ENCODE data around the gene F7. TPM values are rescaled to one million over a fixed set of nuclear protein-coding genes. Genes with fewer than 3 reads are reported as not detected.

Gene F7
- total and polyA plus RNA-seq, 2 donors (not counting 1 experiment from before 2014, with no cell fraction given) = not detected

- DNase-seq (ENCODE audit: low read depth in 2 of 2) = no peak
- Histone ChIP-seq H3K4me3 (replicated peaks in 1 of 4; ENCODE audit: control extremely low read depth in 1 of 4, insufficient read depth in 1 of 4, low read depth in 3 of 4, low read length in 4 of 4) (no peak overlapping the region), H3K4me1 (ENCODE audit: control insufficient read depth, extremely low read depth, insufficient read depth, low read length) (no peaks in the 10 kb centered on the region), H3K4me2 (ENCODE audit: extremely low read depth, insufficient read depth, low read length) (no peak overlapping the region), H2AFZ (ENCODE audit: low read length) (no peak overlapping the region), H3K27ac (ENCODE audit: insufficient read depth, low read length) (no peak overlapping the region), H3K9ac (ENCODE audit: insufficient read depth, low read length) (no peak overlapping the region), H3K36me3 (ENCODE audit: control insufficient read depth, insufficient read depth, low read length) (no peaks in the 10 kb centered on the region), H4K20me1 (ENCODE audit: control insufficient read depth, extremely low read depth, insufficient read depth, low read length) (no peaks in the 10 kb centered on the region), H3K79me2 (ENCODE audit: control insufficient read depth, insufficient read depth, low read length) (no peaks in the 10 kb centered on the region), H3K9me3 (ENCODE audit: control insufficient read depth, insufficient read depth, low read depth, low read length) (no peaks in the 10 kb centered on the region), H3K27me3 (ENCODE audit: control insufficient read depth, insufficient read depth, low read length) (no peaks in the 10 kb centered on the region)
- TF ChIP-seq EZH2 (IDR thresholded peaks at IDR 0.05; ENCODE audit: low read length, missing control alignments) (no peak), CTCF (conservative IDR thresholded peaks at IDR 0.05 in 1 of 2, IDR thresholded peaks at IDR 0.05 in 1 of 2; ENCODE audit: low read depth in 1 of 2, low read length in 2 of 2) (no peak)
Observed at GRCh38 chr13:113144255-113144629, 38.7 kb downstream of the F7 start.

- H3K9ac ChIP-seq (ENCODE audit: insufficient read depth, low read length) = no peak overlapping the region
- H2AFZ ChIP-seq (ENCODE audit: low read length) = no peak overlapping the region
- H3K36me3 ChIP-seq (ENCODE audit: control insufficient read depth, insufficient read depth, low read length) = no peaks in the 10 kb centered on the region
- TF ChIP-seq CTCF (conservative IDR thresholded peaks at IDR 0.05 in 1 of 2, IDR thresholded peaks at IDR 0.05 in 1 of 2; ENCODE audit: low read depth in 1 of 2, low read length in 2 of 2) (no peak), EZH2 (IDR thresholded peaks at IDR 0.05; ENCODE audit: low read length, missing control alignments) (no peak)
- H3K4me1 ChIP-seq (ENCODE audit: control insufficient read depth, extremely low read depth, insufficient read depth, low read length) = no peaks in the 10 kb centered on the region
- DNase-seq (ENCODE audit: low read depth in 2 of 2) = no peak
- H3K79me2 ChIP-seq (ENCODE audit: control insufficient read depth, insufficient read depth, low read length) = no peaks in the 10 kb centered on the region
- no peaks in the 10 kb centered on the region for H3K9me3 ChIP-seq (ENCODE audit: control insufficient read depth, insufficient read depth, low read depth, low read length)
- no peak overlapping the region for H3K4me3 ChIP-seq (replicated peaks in 1 of 4; ENCODE audit: control extremely low read depth in 1 of 4, insufficient read depth in 1 of 4, low read depth in 3 of 4, low read length in 4 of 4)
- no peaks in the 10 kb centered on the region for H4K20me1 ChIP-seq (ENCODE audit: control insufficient read depth, extremely low read depth, insufficient read depth, low read length)
- no peak overlapping the region for H3K4me2 ChIP-seq (ENCODE audit: extremely low read depth, insufficient read depth, low read length)
- no peaks in the 10 kb centered on the region for H3K27me3 ChIP-seq (ENCODE audit: control insufficient read depth, insufficient read depth, low read length)
- no peak overlapping the region for H3K27ac ChIP-seq (ENCODE audit: insufficient read depth, low read length)
Observed at GRCh38 chr13:113145496-113145895, 39.9 kb downstream of the F7 start.

GRCh38 chr13:113145911-113146598 is 40.5 kb downstream of the F7 start:
- Histone ChIP-seq H3K4me1 (ENCODE audit: control insufficient read depth, extremely low read depth, insufficient read depth, low read length) (no peaks in the 10 kb centered on the region), H4K20me1 (ENCODE audit: control insufficient read depth, extremely low read depth, insufficient read depth, low read length) (no peaks in the 10 kb centered on the region), H3K79me2 (ENCODE audit: control insufficient read depth, insufficient read depth, low read length) (no peaks in the 10 kb centered on the region), H3K4me2 (ENCODE audit: extremely low read depth, insufficient read depth, low read length) (no peak overlapping the region), H3K27ac (ENCODE audit: insufficient read depth, low read length) (no peak overlapping the region), H2AFZ (ENCODE audit: low read length) (no peak overlapping the region), H3K9me3 (ENCODE audit: control insufficient read depth, insufficient read depth, low read depth, low read length) (no peaks in the 10 kb centered on the region), H3K9ac (ENCODE audit: insufficient read depth, low read length) (no peak overlapping the region), H3K27me3 (ENCODE audit: control insufficient read depth, insufficient read depth, low read length) (no peaks in the 10 kb centered on the region), H3K36me3 (ENCODE audit: control insufficient read depth, insufficient read depth, low read length) (no peaks in the 10 kb centered on the region), H3K4me3 (replicated peaks in 1 of 4; ENCODE audit: control extremely low read depth in 1 of 4, insufficient read depth in 1 of 4, low read depth in 3 of 4, low read length in 4 of 4) (no peak overlapping the region)
- TF ChIP-seq CTCF (conservative IDR thresholded peaks at IDR 0.05 in 1 of 2, IDR thresholded peaks at IDR 0.05 in 1 of 2; ENCODE audit: low read depth in 1 of 2, low read length in 2 of 2) (no peak), EZH2 (IDR thresholded peaks at IDR 0.05; ENCODE audit: low read length, missing control alignments) (no peak)
- no peak for DNase-seq (ENCODE audit: low read depth in 2 of 2)

Measured in fibroblast of lung (primary cell).